GM23248 (cell line): ENCODE data around the gene ITGB2.

ENCODE experiments used
- EZH2 ChIP-seq: fragments of 200-600 bp; sonication (generic); IDR thresholded peaks from 2 replicates; pipeline ENCODE4 v1.6.1; 2018; ENCODE audit warnings: antibody characterized with exemption, mild to moderate bottlenecking; ENCODE audit not compliant: insufficient read depth, poor library complexity, severe bottlenecking
- EZH2phosphoT487 ChIP-seq: fragments of 200-600 bp; sonication (generic); IDR thresholded peaks from 2 replicates; pipeline ENCODE4 v1.6.1; 2018; ENCODE audit warnings: antibody characterized with exemption, moderate library complexity, mild to moderate bottlenecking, low read depth; ENCODE audit not compliant: insufficient read depth

- TF ChIP-seq EZH2 (no peak), EZH2phosphoT487 (no peak)
These were observed 46.7 kb upstream of the ITGB2 start for GRCh38 chr21:44967082-44968047.
